ENCODE measurements around the gene SIGLEC11. TPM values are rescaled to one million over a fixed set of nuclear protein-coding genes. Genes with fewer than 3 reads are reported as not detected.

Gene SIGLEC11
- total and polyA plus RNA-seq, 2 donors (not counting 1 experiment from before 2014, with no cell fraction given): 0.09 TPM; not detected in 1

- Histone ChIP-seq H3K9ac (ENCODE audit: low read length) (no peak overlapping the region), H3K9me3 (ENCODE audit: control extremely low read depth in 1 of 3, control insufficient read depth in 2 of 3, insufficient read depth in 1 of 3, low read length in 2 of 3) (no peaks in the 10 kb centered on the region), H3K79me2 (ENCODE audit: control insufficient read depth, insufficient read depth, low read length) (no peaks in the 10 kb centered on the region), H2AFZ (ENCODE audit: insufficient read depth, low read depth, low read length, poor library complexity, severe bottlenecking) (no peak overlapping the region), H3K4me2 (replicated peaks; ENCODE audit: low read depth, low read length, poor library complexity, severe bottlenecking) (no peak overlapping the region), H4K20me1 (ENCODE audit: control insufficient read depth, insufficient read depth, low read length, poor library complexity, severe bottlenecking) (no peaks in the 10 kb centered on the region), H3K36me3 (replicated peaks in 1 of 2; ENCODE audit: control extremely low read depth in 1 of 2, control insufficient read depth in 1 of 2, extremely low read depth in 1 of 2, insufficient read depth in 2 of 2, low read length in 1 of 2) (no peaks in the 10 kb centered on the region), H3K4me1 (ENCODE audit: control insufficient read depth in 2 of 2, insufficient read depth in 2 of 2, low read length in 2 of 2) (peaks cover 3 to 8% of the 10 kb centered on the region in 2 donors), H3K27me3 (replicated peaks in 1 of 4; ENCODE audit: control extremely low read depth in 1 of 4, control insufficient read depth in 3 of 4, insufficient read depth in 4 of 4, low read length in 3 of 4) (peaks cover 0 to 25% (median 0%) of the 10 kb centered on the region in 4 experiments), H3K27ac (ENCODE audit: low read length in 2 of 2) (no peak overlapping the region), H3K4me3 (ENCODE audit: control extremely low read depth in 1 of 5, extremely low read depth in 1 of 5, insufficient read depth in 1 of 5, low read depth in 2 of 5, low read length in 4 of 5) (no peak overlapping the region)
- CTCF ChIA-PET: interaction anchor here (0.8 kb wide), 1 partner anchor 15 kb away, joined by 3 read pairs; no protein-coding TSS in a partner anchor
- Mint-ChIP-seq H3K9me3 (ENCODE audit: insufficient read depth) (no peaks in the 10 kb centered on the region), H3K4me3 (no peak overlapping the region), H3K27ac (no peak overlapping the region), H3K4me1 (peaks cover 13% of the 10 kb centered on the region), H3K27me3 (peaks cover 41% of the 10 kb centered on the region)
- POLR2A ChIA-PET: no interaction called here
- WGBS (ENCODE audit: insufficient coverage): 87% methylated on average over 11 of the region's 13 CpGs
- ATAC-seq (ENCODE audit: low read depth): no peak
- no peak for TF ChIP-seq EZH2 (IDR thresholded peaks at IDR 0.05; ENCODE audit: borderline replicate concordance, insufficient read depth, low read depth, low read length, poor library complexity, severe bottlenecking)
- TF ChIP-seq CTCF (IDR thresholded peaks at IDR 0.05): no peak
- DNase-seq: no peak
- intact Hi-C loops (cut with micrococcal nuclease): no loop called here
These were observed 8.1 kb downstream of the SIGLEC11 start for GRCh38 chr19:49952906-49953305.

GRCh38 chr19:49952479-49952836, 8.5 kb downstream of the SIGLEC11 start:
- intact Hi-C loops (cut with micrococcal nuclease): no loop called here
- CTCF ChIA-PET: interaction anchor here (0.8 kb wide), 1 partner anchor 15 kb away, joined by 3 read pairs; no protein-coding TSS in a partner anchor
- no peak overlapping the region for H3K4me3 Mint-ChIP-seq

More at GRCh38 chr19:49952479-49952836, 8.5 kb downstream of the SIGLEC11 start:
- POLR2A ChIA-PET: no interaction called here
- Mint-ChIP-seq H3K4me1 (peaks cover 13% of the 10 kb centered on the region), H3K9me3 (ENCODE audit: insufficient read depth) (no peaks in the 10 kb centered on the region), H3K27me3 (peaks cover 39% of the 10 kb centered on the region), H3K27ac (no peak overlapping the region)
- Histone ChIP-seq H3K27me3 (replicated peaks in 1 of 4; ENCODE audit: control extremely low read depth in 1 of 4, control insufficient read depth in 3 of 4, insufficient read depth in 4 of 4, low read length in 3 of 4) (peaks cover 0 to 25% (median 0%) of the 10 kb centered on the region in 4 experiments), H3K4me1 (ENCODE audit: control insufficient read depth in 2 of 2, insufficient read depth in 2 of 2, low read length in 2 of 2) (peaks cover 3 to 8% of the 10 kb centered on the region in 2 donors), H3K9ac (ENCODE audit: low read length) (no peak overlapping the region), H3K27ac (ENCODE audit: low read length in 2 of 2) (no peak overlapping the region), H3K9me3 (ENCODE audit: control extremely low read depth in 1 of 3, control insufficient read depth in 2 of 3, insufficient read depth in 1 of 3, low read length in 2 of 3) (no peaks in the 10 kb centered on the region), H3K36me3 (replicated peaks in 1 of 2; ENCODE audit: control extremely low read depth in 1 of 2, control insufficient read depth in 1 of 2, extremely low read depth in 1 of 2, insufficient read depth in 2 of 2, low read length in 1 of 2) (no peaks in the 10 kb centered on the region), H2AFZ (ENCODE audit: insufficient read depth, low read depth, low read length, poor library complexity, severe bottlenecking) (no peak overlapping the region), H3K4me2 (replicated peaks; ENCODE audit: low read depth, low read length, poor library complexity, severe bottlenecking) (no peak overlapping the region), H3K4me3 (ENCODE audit: control extremely low read depth in 1 of 5, extremely low read depth in 1 of 5, insufficient read depth in 1 of 5, low read depth in 2 of 5, low read length in 4 of 5) (no peak overlapping the region), H4K20me1 (ENCODE audit: control insufficient read depth, insufficient read depth, low read length, poor library complexity, severe bottlenecking) (no peaks in the 10 kb centered on the region), H3K79me2 (ENCODE audit: control insufficient read depth, insufficient read depth, low read length) (no peaks in the 10 kb centered on the region)
- no peak for ATAC-seq (ENCODE audit: low read depth)
- TF ChIP-seq EZH2 (IDR thresholded peaks at IDR 0.05; ENCODE audit: borderline replicate concordance, insufficient read depth, low read depth, low read length, poor library complexity, severe bottlenecking) (no peak), CTCF (IDR thresholded peaks at IDR 0.05) (no peak)
- DNase-seq: no peak
